PFSK-1 (cell line): ENCODE results near the gene MYO1D.

Source experiments
- POLR2AphosphoS5 ChIP-seq: IDR thresholded peaks from 2 replicates; pipeline ENCODE4 v1.6.1; 2012; ENCODE audit warnings: low read depth, mild to moderate bottlenecking, control low read depth, low read length, moderate library complexity
- TAF1 ChIP-seq: IDR thresholded peaks from 2 replicates; pipeline ENCODE4 v1.6.1; 2012; ENCODE audit warnings: low read length, control low read depth, borderline replicate concordance; ENCODE audit not compliant: insufficient read depth
- TF ChIP-seq, protein P1 (sequence below), 2 experiments: IDR thresholded peaks; 2 replicates each; pipeline versions ENCODE4 v1.6.1 to v1.8.0; 2011 to 2012; ENCODE audit warnings: low read depth in 2 of 2, low read length in 2 of 2, control low read depth in 1 of 2, inconsistent platforms in 1 of 2, mild to moderate bottlenecking in 1 of 2, moderate library complexity in 1 of 2; ENCODE audit not compliant: insufficient read depth in 1 of 2

GRCh38 chr17:32879134-32879533 is 2.2 kb upstream of the MYO1D start:
- no peak for TF ChIP-seq POLR2AphosphoS5
- TF ChIP-seq, protein P1, sequence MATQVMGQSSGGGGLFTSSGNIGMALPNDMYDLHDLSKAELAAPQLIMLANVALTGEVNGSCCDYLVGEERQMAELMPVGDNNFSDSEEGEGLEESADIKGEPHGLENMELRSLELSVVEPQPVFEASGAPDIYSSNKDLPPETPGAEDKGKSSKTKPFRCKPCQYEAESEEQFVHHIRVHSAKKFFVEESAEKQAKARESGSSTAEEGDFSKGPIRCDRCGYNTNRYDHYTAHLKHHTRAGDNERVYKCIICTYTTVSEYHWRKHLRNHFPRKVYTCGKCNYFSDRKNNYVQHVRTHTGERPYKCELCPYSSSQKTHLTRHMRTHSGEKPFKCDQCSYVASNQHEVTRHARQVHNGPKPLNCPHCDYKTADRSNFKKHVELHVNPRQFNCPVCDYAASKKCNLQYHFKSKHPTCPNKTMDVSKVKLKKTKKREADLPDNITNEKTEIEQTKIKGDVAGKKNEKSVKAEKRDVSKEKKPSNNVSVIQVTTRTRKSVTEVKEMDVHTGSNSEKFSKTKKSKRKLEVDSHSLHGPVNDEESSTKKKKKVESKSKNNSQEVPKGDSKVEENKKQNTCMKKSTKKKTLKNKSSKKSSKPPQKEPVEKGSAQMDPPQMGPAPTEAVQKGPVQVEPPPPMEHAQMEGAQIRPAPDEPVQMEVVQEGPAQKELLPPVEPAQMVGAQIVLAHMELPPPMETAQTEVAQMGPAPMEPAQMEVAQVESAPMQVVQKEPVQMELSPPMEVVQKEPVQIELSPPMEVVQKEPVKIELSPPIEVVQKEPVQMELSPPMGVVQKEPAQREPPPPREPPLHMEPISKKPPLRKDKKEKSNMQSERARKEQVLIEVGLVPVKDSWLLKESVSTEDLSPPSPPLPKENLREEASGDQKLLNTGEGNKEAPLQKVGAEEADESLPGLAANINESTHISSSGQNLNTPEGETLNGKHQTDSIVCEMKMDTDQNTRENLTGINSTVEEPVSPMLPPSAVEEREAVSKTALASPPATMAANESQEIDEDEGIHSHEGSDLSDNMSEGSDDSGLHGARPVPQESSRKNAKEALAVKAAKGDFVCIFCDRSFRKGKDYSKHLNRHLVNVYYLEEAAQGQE (IDR thresholded peaks at IDR 0.05; ENCODE audit: insufficient read depth in 1 of 2, low read depth in 2 of 2, low read length in 2 of 2) = no peak
- TF ChIP-seq TAF1 = no peak
